Breast epithelium (tissue), 4 donors: ENCODE measurements around the gene ACSS1. TPM values are rescaled to one million over a fixed set of nuclear protein-coding genes. Genes with fewer than 3 reads are reported as not detected.

ENCODE experiments used
- DNase-seq, 2 donors: peaks; one replicate each; pipeline ENCODE4 v3.0.0-alpha.2; 2019; ENCODE audit warnings: low spot score in 2 of 2
- H3K27ac ChIP-seq, 2 donors: fragments of 200-600 bp; sonication (generic) in 1 of 2; one replicate each; pipeline ENCODE4 v1.5.1; 2016 to 2019; ENCODE audit warnings: mild to moderate bottlenecking in 1 of 2
- H3K27me3 ChIP-seq, 2 donors: fragments of 200-600 bp; sonication (generic) in 1 of 2; one replicate each; pipeline versions ENCODE4 v1.5.1 to v1.6.0; 2017 to 2019; ENCODE audit warnings: control low read depth in 1 of 2, mild to moderate bottlenecking in 1 of 2
- H3K36me3 ChIP-seq: fragments of 200-600 bp; one replicate; pipeline ENCODE4 v1.5.1; 2019
- H3K4me1 ChIP-seq, 2 donors: fragments of 200-600 bp; sonication (generic); one replicate each; pipeline ENCODE4 v1.5.1; 2016 to 2019; ENCODE audit warnings: control low read depth in 1 of 2
- H3K4me3 ChIP-seq, 3 donors: fragments of 200-600 bp; sonication (generic); 1 replicate in 2 of 3; 2 replicates in 1 of 3; pipeline ENCODE4 v1.5.1; 2016 to 2019; ENCODE audit warnings: mild to moderate bottlenecking in 3 of 3, moderate library complexity in 2 of 3
- H3K9me3 ChIP-seq, 2 donors: fragments of 200-600 bp; sonication (generic) in 1 of 2; one replicate each; pipeline ENCODE4 v1.5.1; 2016 to 2019; ENCODE audit warnings: control low read depth in 1 of 2
- CTCF ChIP-seq, 3 donors: fragments of 450-650 bp; IDR thresholded peaks; one replicate each; pipeline ENCODE4 v1.5.1; 2016 to 2017; ENCODE audit warnings: antibody characterized with exemption in 3 of 3, mild to moderate bottlenecking in 3 of 3, moderate library complexity in 3 of 3
- POLR2A ChIP-seq: fragments of 450-650 bp; IDR thresholded peaks from one replicate; pipeline ENCODE4 v1.6.1; 2016; ENCODE audit warnings: antibody characterized with exemption, mild to moderate bottlenecking, moderate library complexity
- POLR2AphosphoS5 ChIP-seq, 3 donors: sonication (generic); formaldehyde crosslinking; IDR thresholded peaks; one replicate each; pipeline ENCODE4 v1.6.1; 2017; ENCODE audit warnings: antibody characterized with exemption in 3 of 3
- intact Hi-C: fragments of 100-400 bp; cut with DNase I; formaldehyde crosslinking; loops from one replicate; pipeline ENCODE4 v1.15.1; 2023; ENCODE audit warnings: low total_unique reads
- total RNA-seq, 3 donors: library from RNA; depleted of rRNA; stranded (reverse); fragments of >200 nt; gene quantifications; one replicate each; pipeline ENCODE4 v1.1.0, GENCODE V29; 2016

Gene ACSS1
- total RNA-seq, 3 donors from 2014 or later, result 17.6 to 38.2 (median 37.4) TPM

- Histone ChIP-seq H3K27ac (no peak overlapping the region), H3K4me1 (no peaks in the 10 kb centered on the region), H3K4me3 (no peak overlapping the region), H3K36me3 (peaks cover 23% of the 10 kb centered on the region), H3K27me3 (no peaks in the 10 kb centered on the region), H3K9me3 (no peaks in the 10 kb centered on the region)
- TF ChIP-seq POLR2AphosphoS5 (IDR thresholded peaks at IDR 0.05) (no peak), POLR2A (no peak), CTCF (IDR thresholded peaks at IDR 0.05) (no peak)
- peak in 1 of 2 donors; percentile 10 for DNase-seq
- intact Hi-C loops, result no loop called here
Observed at GRCh38 chr20:25011261-25011660, 46.7 kb downstream of the ACSS1 start.

- Histone ChIP-seq H3K27ac (no peak overlapping the region), H3K9me3 (no peaks in the 10 kb centered on the region), H3K4me1 (no peaks in the 10 kb centered on the region), H3K27me3 (no peaks in the 10 kb centered on the region), H3K4me3 (no peak overlapping the region), H3K36me3 (peaks cover 23% of the 10 kb centered on the region)
- TF ChIP-seq POLR2A, result no peak
- TF ChIP-seq CTCF (IDR thresholded peaks at IDR 0.05), result no peak
- no peak for TF ChIP-seq POLR2AphosphoS5 (IDR thresholded peaks at IDR 0.05)
- peak in 1 of 2 donors; percentile 9 for DNase-seq
- intact Hi-C loops, result no loop called here
Observed at GRCh38 chr20:25009218-25010145, 48.5 kb downstream of the ACSS1 start.

- H3K36me3 ChIP-seq, result peaks cover 23% of the 10 kb centered on the region
Observed at GRCh38 chr20:25008388-25009217, 49.3 kb downstream of the ACSS1 start.

GRCh38 chr20:25007491-25008305 lies 50.2 kb downstream of the ACSS1 start:
- Histone ChIP-seq H3K4me3 (no peak overlapping the region), H3K4me1 (no peaks in the 10 kb centered on the region), H3K36me3 (peaks cover 15% of the 10 kb centered on the region), H3K27ac (no peak overlapping the region), H3K27me3 (no peaks in the 10 kb centered on the region), H3K9me3 (no peaks in the 10 kb centered on the region)
- no peak for TF ChIP-seq POLR2AphosphoS5 (IDR thresholded peaks at IDR 0.05)
- TF ChIP-seq CTCF (IDR thresholded peaks at IDR 0.05), result no peak
- TF ChIP-seq POLR2A, result no peak
- DNase-seq, result peak; percentile 13 to 43
- intact Hi-C loops, result no loop called here

More at GRCh38 chr20:25008388-25009217, 49.3 kb downstream of the ACSS1 start:
- intact Hi-C loops, result no loop called here
- peak; percentile 14 to 40 for DNase-seq
- Histone ChIP-seq H3K27ac (no peak overlapping the region), H3K9me3 (no peaks in the 10 kb centered on the region), H3K27me3 (no peaks in the 10 kb centered on the region), H3K4me1 (no peaks in the 10 kb centered on the region), H3K4me3 (no peak overlapping the region)
- TF ChIP-seq POLR2AphosphoS5 (IDR thresholded peaks at IDR 0.05) (no peak), CTCF (IDR thresholded peaks at IDR 0.05) (no peak), POLR2A (no peak)
